ENCODE data around the gene BMP8A.

- TF ChIP-seq REST (IDR thresholded peaks at IDR 0.05) (no peak), MAZ (IDR thresholded peaks at IDR 0.05; ENCODE audit: borderline replicate concordance, low read depth, low read length) (no peak), CTCF (IDR thresholded peaks at IDR 0.05) (no peak), MYC (IDR thresholded peaks at IDR 0.05; ENCODE audit: borderline replicate concordance, low read length) (no peak), RAD21 (conservative IDR thresholded peaks at IDR 0.05 in 1 of 2, IDR thresholded peaks at IDR 0.05 in 1 of 2) (no peak), EP300 (IDR thresholded peaks at IDR 0.05) (no peak), CEBPB (IDR thresholded peaks at IDR 0.05) (no peak), BHLHE40 (IDR thresholded peaks at IDR 0.05; ENCODE audit: low read depth, low read length) (no peak), FOSB (CRISPR knock-in tag; IDR thresholded peaks at IDR 0.05) (no peak), NPAS2 (CRISPR knock-in tag; IDR thresholded peaks at IDR 0.05; ENCODE audit: borderline replicate concordance) (no peak)
Observed at GRCh38 chr1:39562886-39563285, 71.5 kb downstream of the BMP8A start.
